ENCODE measurements around the gene RNPC3. TPM values are rescaled to one million over a fixed set of nuclear protein-coding genes. Genes with fewer than 3 reads are reported as not detected.

The RNPC3 gene
- polyA plus RNA-seq, 1 of the 3 experiments (the other 2 are of a cell fraction), result 10.0 TPM

DNA sequence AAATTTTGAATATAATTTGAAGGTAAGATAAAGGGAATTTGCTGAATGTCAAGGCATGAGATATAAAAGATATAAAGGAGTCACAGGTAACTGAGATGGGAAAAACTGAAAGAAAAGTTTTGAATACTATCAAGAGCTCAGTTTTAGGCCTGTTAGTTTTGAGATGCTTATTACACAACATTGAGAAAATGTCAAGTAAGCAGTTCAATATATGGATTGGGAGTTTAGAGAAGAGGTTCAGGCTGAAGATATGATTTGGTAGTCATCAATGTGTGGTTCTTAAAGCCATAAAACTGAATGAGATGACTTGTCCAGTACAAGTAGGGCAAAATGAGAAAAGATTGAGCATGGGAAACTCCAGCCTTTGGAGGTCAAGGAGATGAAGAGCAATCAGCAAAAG is 4.7 kb upstream of the RNPC3 start:
- ChIA-PET CTCF (no interaction called here), POLR2A (no interaction called here)
- no peaks in the 10 kb centered on the region for H3K9me3 ChIP-seq
- H3K4me1 ChIP-seq (ENCODE audit: control insufficient read depth in 1 of 2, insufficient read depth in 2 of 2, low read depth in 1 of 2, low read length in 1 of 2), result peaks cover 0 to 6% of the 10 kb centered on the region in 2 experiments; a peak in 1 of 4 replicates
- H3K4me2 ChIP-seq, result no peak overlapping the region
- H4K20me1 ChIP-seq (ENCODE audit: insufficient read depth), result no peaks in the 10 kb centered on the region
- H3F3A ChIP-seq (replicated peaks; ENCODE audit: insufficient read depth), result peaks cover 19% of the 10 kb centered on the region
- no peaks in the 10 kb centered on the region for H3K9me2 ChIP-seq
- H3K27ac ChIP-seq (ENCODE audit: low read depth in 2 of 2, low read length in 1 of 2), result no peak overlapping the region
- no peaks in the 10 kb centered on the region for H3K27me3 ChIP-seq (ENCODE audit: insufficient read depth)
- H3K9ac ChIP-seq, result no peak overlapping the region
- H3K4me3 ChIP-seq (ENCODE audit: low read depth in 2 of 2, low read length in 1 of 2), result no peak overlapping the region
- DNase-seq, result no peak
- no peaks in the 10 kb centered on the region for H3K79me2 ChIP-seq (ENCODE audit: insufficient read depth)
- H3K36me3 ChIP-seq (replicated peaks in 1 of 2; ENCODE audit: control insufficient read depth in 1 of 2, insufficient read depth in 2 of 2, low read length in 1 of 2), result no peaks in the 10 kb centered on the region
- TF ChIP-seq, protein P1, sequence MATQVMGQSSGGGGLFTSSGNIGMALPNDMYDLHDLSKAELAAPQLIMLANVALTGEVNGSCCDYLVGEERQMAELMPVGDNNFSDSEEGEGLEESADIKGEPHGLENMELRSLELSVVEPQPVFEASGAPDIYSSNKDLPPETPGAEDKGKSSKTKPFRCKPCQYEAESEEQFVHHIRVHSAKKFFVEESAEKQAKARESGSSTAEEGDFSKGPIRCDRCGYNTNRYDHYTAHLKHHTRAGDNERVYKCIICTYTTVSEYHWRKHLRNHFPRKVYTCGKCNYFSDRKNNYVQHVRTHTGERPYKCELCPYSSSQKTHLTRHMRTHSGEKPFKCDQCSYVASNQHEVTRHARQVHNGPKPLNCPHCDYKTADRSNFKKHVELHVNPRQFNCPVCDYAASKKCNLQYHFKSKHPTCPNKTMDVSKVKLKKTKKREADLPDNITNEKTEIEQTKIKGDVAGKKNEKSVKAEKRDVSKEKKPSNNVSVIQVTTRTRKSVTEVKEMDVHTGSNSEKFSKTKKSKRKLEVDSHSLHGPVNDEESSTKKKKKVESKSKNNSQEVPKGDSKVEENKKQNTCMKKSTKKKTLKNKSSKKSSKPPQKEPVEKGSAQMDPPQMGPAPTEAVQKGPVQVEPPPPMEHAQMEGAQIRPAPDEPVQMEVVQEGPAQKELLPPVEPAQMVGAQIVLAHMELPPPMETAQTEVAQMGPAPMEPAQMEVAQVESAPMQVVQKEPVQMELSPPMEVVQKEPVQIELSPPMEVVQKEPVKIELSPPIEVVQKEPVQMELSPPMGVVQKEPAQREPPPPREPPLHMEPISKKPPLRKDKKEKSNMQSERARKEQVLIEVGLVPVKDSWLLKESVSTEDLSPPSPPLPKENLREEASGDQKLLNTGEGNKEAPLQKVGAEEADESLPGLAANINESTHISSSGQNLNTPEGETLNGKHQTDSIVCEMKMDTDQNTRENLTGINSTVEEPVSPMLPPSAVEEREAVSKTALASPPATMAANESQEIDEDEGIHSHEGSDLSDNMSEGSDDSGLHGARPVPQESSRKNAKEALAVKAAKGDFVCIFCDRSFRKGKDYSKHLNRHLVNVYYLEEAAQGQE (IDR thresholded peaks at IDR 0.05; ENCODE audit: low read depth, low read length), result no peak
- TF ChIP-seq MEF2A (IDR thresholded peaks at IDR 0.05; ENCODE audit: borderline replicate concordance, low read depth) (no peak), NFIC (IDR thresholded peaks at IDR 0.05; ENCODE audit: borderline replicate concordance) (no peak), RCOR1 (IDR thresholded peaks at IDR 0.05; ENCODE audit: low read length) (no peak), RXRA (IDR thresholded peaks at IDR 0.05; ENCODE audit: borderline replicate concordance, low read depth) (no peak), ELF1 (IDR thresholded peaks at IDR 0.05) (no peak), RFX5 (IDR thresholded peaks at IDR 0.05; ENCODE audit: low read length) (no peak), EZH2phosphoT487 (IDR thresholded peaks at IDR 0.05; ENCODE audit: borderline replicate concordance, low read depth) (no peak), FOXM1 (IDR thresholded peaks at IDR 0.05; ENCODE audit: low read depth) (no peak), NRF1 (IDR thresholded peaks at IDR 0.05; ENCODE audit: low read depth, low read length) (no peak), TAF1 (IDR thresholded peaks at IDR 0.05; ENCODE audit: borderline replicate concordance, low read depth, low read length) (no peak), YY1 (IDR thresholded peaks at IDR 0.05; ENCODE audit: low read depth) (no peak), FOSL2 (IDR thresholded peaks at IDR 0.05; ENCODE audit: borderline replicate concordance, low read depth) (no peak), FOXJ3 (CRISPR knock-in tag; IDR thresholded peaks at IDR 0.05) (no peak)
- TF ChIP-seq, protein P2, sequence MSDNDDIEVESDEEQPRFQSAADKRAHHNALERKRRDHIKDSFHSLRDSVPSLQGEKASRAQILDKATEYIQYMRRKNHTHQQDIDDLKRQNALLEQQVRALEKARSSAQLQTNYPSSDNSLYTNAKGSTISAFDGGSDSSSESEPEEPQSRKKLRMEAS (IDR thresholded peaks at IDR 0.05; ENCODE audit: low read depth), result no peak
- TF ChIP-seq, protein P3, sequence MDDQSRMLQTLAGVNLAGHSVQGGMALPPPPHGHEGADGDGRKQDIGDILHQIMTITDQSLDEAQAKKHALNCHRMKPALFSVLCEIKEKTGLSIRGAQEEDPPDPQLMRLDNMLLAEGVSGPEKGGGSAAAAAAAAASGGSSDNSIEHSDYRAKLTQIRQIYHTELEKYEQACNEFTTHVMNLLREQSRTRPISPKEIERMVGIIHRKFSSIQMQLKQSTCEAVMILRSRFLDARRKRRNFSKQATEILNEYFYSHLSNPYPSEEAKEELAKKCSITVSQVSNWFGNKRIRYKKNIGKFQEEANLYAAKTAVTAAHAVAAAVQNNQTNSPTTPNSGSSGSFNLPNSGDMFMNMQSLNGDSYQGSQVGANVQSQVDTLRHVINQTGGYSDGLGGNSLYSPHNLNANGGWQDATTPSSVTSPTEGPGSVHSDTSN (IDR thresholded peaks at IDR 0.05), result no peak
- TF ChIP-seq, protein P4, sequence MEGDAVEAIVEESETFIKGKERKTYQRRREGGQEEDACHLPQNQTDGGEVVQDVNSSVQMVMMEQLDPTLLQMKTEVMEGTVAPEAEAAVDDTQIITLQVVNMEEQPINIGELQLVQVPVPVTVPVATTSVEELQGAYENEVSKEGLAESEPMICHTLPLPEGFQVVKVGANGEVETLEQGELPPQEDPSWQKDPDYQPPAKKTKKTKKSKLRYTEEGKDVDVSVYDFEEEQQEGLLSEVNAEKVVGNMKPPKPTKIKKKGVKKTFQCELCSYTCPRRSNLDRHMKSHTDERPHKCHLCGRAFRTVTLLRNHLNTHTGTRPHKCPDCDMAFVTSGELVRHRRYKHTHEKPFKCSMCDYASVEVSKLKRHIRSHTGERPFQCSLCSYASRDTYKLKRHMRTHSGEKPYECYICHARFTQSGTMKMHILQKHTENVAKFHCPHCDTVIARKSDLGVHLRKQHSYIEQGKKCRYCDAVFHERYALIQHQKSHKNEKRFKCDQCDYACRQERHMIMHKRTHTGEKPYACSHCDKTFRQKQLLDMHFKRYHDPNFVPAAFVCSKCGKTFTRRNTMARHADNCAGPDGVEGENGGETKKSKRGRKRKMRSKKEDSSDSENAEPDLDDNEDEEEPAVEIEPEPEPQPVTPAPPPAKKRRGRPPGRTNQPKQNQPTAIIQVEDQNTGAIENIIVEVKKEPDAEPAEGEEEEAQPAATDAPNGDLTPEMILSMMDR (IDR thresholded peaks at IDR 0.05), result no peak
- no peak overlapping the region for H2AFZ ChIP-seq (ENCODE audit: low read depth)

Measured in SK-N-SH (cell line).